SK-N-SH (cell line): ENCODE measurements around the gene MTHFS. TPM values are rescaled to one million over a fixed set of nuclear protein-coding genes. Genes with fewer than 3 reads are reported as not detected.
"Not testable (repeated sequence)": the region's sequence is repeated elsewhere in the genome, so short reads cannot be mapped to it uniquely, and the experiment has no call there.

Experiments used
- CTCF ChIA-PET: fragments of 300-600, 350-600 bp; formaldehyde crosslinking; extraction: SDS; loops from one replicate; lab custom pipeline; 2021; lab: Yijun Ruan, JAX
- POLR2A ChIA-PET: fragments of 350-600 bp; sonication (Branson Sonifier 250); formaldehyde crosslinking; extraction: SDS; loops from one replicate; lab custom pipeline; 2020; ENCODE audit warnings: antibody characterized with exemption, inconsistent platforms; lab: Yijun Ruan, JAX
- DNase-seq: peaks from one replicate; pipeline ENCODE4 v3.0.0; 2012
- H2AFZ ChIP-seq: fragments of 200-600 bp; sonication (generic); 2 replicates; pipeline ENCODE4 v1.8.1; 2016; ENCODE audit warnings: antibody characterized with exemption, mild to moderate bottlenecking, low read depth
- H3F3A ChIP-seq: fragments of 200-600 bp; sonication (generic); replicated peaks from 2 replicates; pipeline ENCODE3; 2016; ENCODE audit warnings: antibody characterized with exemption, mild to moderate bottlenecking; ENCODE audit not compliant: insufficient read depth
- H3K27ac ChIP-seq, 2 experiments: fragments of 200-500 bp in 1 of 2; fragments of 200-600 bp in 1 of 2; sonication (Bioruptor generic) in 1 of 2; sonication (generic), shearing (Covaris generic) in 1 of 2; 2 replicates each; pipeline versions ENCODE4 v1.5.1 to v1.6.1; 2014 to 2016; ENCODE audit warnings: low read depth in 2 of 2, inconsistent platforms in 1 of 2, low read length in 1 of 2, mild to moderate bottlenecking in 1 of 2, mixed read lengths in 1 of 2
- H3K27me3 ChIP-seq: fragments of 200-600 bp; sonication (generic), shearing (Covaris generic); 2 replicates; pipeline ENCODE4 v1.6.1; 2016; ENCODE audit warnings: mixed run types; ENCODE audit not compliant: insufficient read depth
- H3K36me3 ChIP-seq, 2 experiments: fragments of 200-500 bp in 1 of 2; fragments of 200-600 bp in 1 of 2; sonication (Bioruptor generic) in 1 of 2; sonication (generic) in 1 of 2; replicated peaks in 1 of 2; 2 replicates each; pipeline versions ENCODE3 to v1.5.1; 2014 to 2016; ENCODE audit warnings: low read length in 1 of 2, mild to moderate bottlenecking in 1 of 2; ENCODE audit not compliant: insufficient read depth in 2 of 2, control insufficient read depth in 1 of 2
- H3K4me1 ChIP-seq, 2 experiments: fragments of 200-500 bp in 1 of 2; fragments of 200-600 bp in 1 of 2; sonication (Bioruptor generic) in 1 of 2; sonication (generic), shearing (Covaris generic) in 1 of 2; 2 replicates each; pipeline versions ENCODE4 v1.5.1 to v1.6.1; 2014 to 2016; ENCODE audit warnings: low read depth in 1 of 2, low read length in 1 of 2, mixed run types in 1 of 2; ENCODE audit not compliant: insufficient read depth in 2 of 2, control insufficient read depth in 1 of 2
- H3K4me2 ChIP-seq: fragments of 200-600 bp; sonication (generic), shearing (Covaris generic); 2 replicates; pipeline ENCODE4 v1.6.1; 2017; ENCODE audit warnings: mixed run types
- H3K4me3 ChIP-seq, 2 experiments: fragments of 200-500 bp in 1 of 2; fragments of 200-600 bp in 1 of 2; sonication (Bioruptor generic) in 1 of 2; sonication (generic), shearing (Covaris generic) in 1 of 2; 2 replicates each; pipeline versions ENCODE4 v1.5.1 to v1.8.1; 2014 to 2016; ENCODE audit warnings: low read depth in 2 of 2, inconsistent platforms in 1 of 2, low read length in 1 of 2, mild to moderate bottlenecking in 1 of 2, mixed read lengths in 1 of 2, moderate library complexity in 1 of 2
- H3K79me2 ChIP-seq: fragments of 200-600 bp; sonication (generic); 2 replicates; pipeline ENCODE4 v1.8.1; 2017; ENCODE audit warnings: mild to moderate bottlenecking; ENCODE audit not compliant: insufficient read depth
- H3K9ac ChIP-seq: fragments of 200-600 bp; sonication (generic); 2 replicates; pipeline ENCODE4 v1.6.1; 2017; ENCODE audit warnings: mixed run types
- H3K9me2 ChIP-seq: fragments of 200-600 bp; sonication (generic); 2 replicates; pipeline ENCODE4 v1.6.1; 2017; ENCODE audit warnings: mixed run types
- H3K9me3 ChIP-seq: fragments of 200-600 bp; sonication (generic); 2 replicates; pipeline ENCODE4 v1.6.1; 2017; ENCODE audit warnings: mixed run types, mild to moderate bottlenecking, moderate library complexity
- H4K20me1 ChIP-seq: fragments of 200-600 bp; sonication (generic); 2 replicates; pipeline ENCODE4 v1.6.1; 2017; ENCODE audit warnings: mild to moderate bottlenecking, mixed run types; ENCODE audit not compliant: insufficient read depth
- CTCF ChIP-seq: fragments of 200-600 bp; sonication (generic); IDR thresholded peaks from 2 replicates; pipeline ENCODE4 v1.6.1; 2017; ENCODE audit warnings: antibody characterized with exemption, mild to moderate bottlenecking, moderate library complexity
- ELF1 ChIP-seq: IDR thresholded peaks from 2 replicates; pipeline ENCODE4 v1.4.0; 2012
- EZH2phosphoT487 ChIP-seq: fragments of 200-600 bp; sonication (generic); IDR thresholded peaks from 2 replicates; pipeline ENCODE4 v1.6.1; 2017; ENCODE audit warnings: low read depth, mixed run types, mild to moderate bottlenecking, antibody characterized with exemption, moderate library complexity, borderline replicate concordance
- GABPA ChIP-seq: IDR thresholded peaks from 2 replicates; pipeline ENCODE4 v1.4.0; 2012; ENCODE audit warnings: low read depth, mild to moderate bottlenecking
- GATA2 ChIP-seq: sonication (generic); formaldehyde crosslinking; IDR thresholded peaks from 2 replicates; pipeline ENCODE4 v1.5.0; 2020; ENCODE audit warnings: mild to moderate bottlenecking, missing genetic modification reagents
- JUND ChIP-seq: IDR thresholded peaks from 2 replicates; pipeline ENCODE4 v1.4.0; 2012
- MXI1 ChIP-seq: IDR thresholded peaks from 2 replicates; pipeline ENCODE4 v1.6.1; 2012; ENCODE audit warnings: mild to moderate bottlenecking, low read depth, low read length, improper control_type of control experiment
- NFIC ChIP-seq: IDR thresholded peaks from 2 replicates; pipeline ENCODE4 v1.4.0; 2012; ENCODE audit warnings: borderline replicate concordance
- RAD21 ChIP-seq: IDR thresholded peaks from 2 replicates; pipeline ENCODE4 v1.6.1; 2012; ENCODE audit warnings: mild to moderate bottlenecking, low read length
- RCOR1 ChIP-seq: fragments of 150-350 bp; IDR thresholded peaks from 2 replicates; pipeline ENCODE4 v1.6.1; 2017; ENCODE audit warnings: antibody characterized with exemption, low read length
- RXRA ChIP-seq: IDR thresholded peaks from 2 replicates; pipeline ENCODE4 v1.4.0; 2012; ENCODE audit warnings: low read depth, mild to moderate bottlenecking, borderline replicate concordance
- SIN3A ChIP-seq: IDR thresholded peaks from 2 replicates; pipeline ENCODE4 v1.6.1; 2012; ENCODE audit warnings: low read depth, mild to moderate bottlenecking, low read length, moderate library complexity, borderline replicate concordance
- SMC3 ChIP-seq: IDR thresholded peaks from 2 replicates; pipeline ENCODE4 v1.6.1; 2012; ENCODE audit warnings: low read depth, low read length, improper control_type of control experiment
- TAF1 ChIP-seq: IDR thresholded peaks from 2 replicates; pipeline ENCODE4 v1.6.1; 2012; ENCODE audit warnings: low read depth, mild to moderate bottlenecking, low read length, moderate library complexity, borderline replicate concordance
- TEAD4 ChIP-seq: IDR thresholded peaks from 2 replicates; pipeline ENCODE4 v1.4.0; 2012; ENCODE audit warnings: mild to moderate bottlenecking, borderline replicate concordance; ENCODE audit not compliant: insufficient read depth
- USF2 ChIP-seq: fragments of 150-350 bp; IDR thresholded peaks from 2 replicates; pipeline ENCODE4 v1.6.1; 2017; ENCODE audit warnings: antibody characterized with exemption, low read length, low read depth, borderline replicate concordance
- ZBTB33 ChIP-seq: IDR thresholded peaks from 2 replicates; pipeline ENCODE4 v1.4.0; 2012; ENCODE audit warnings: low read depth, borderline replicate concordance
- WGBS: methylation state at CpG from one replicate; pipeline ENCODE4 v1.1.6; 2017; ENCODE audit warnings: low lambda C conversion rate; 5-methylcytosine and 5-hydroxymethylcytosine counted together
- polyA plus RNA-seq, 3 experiments: library from polyadenylated mRNA; depleted of rRNA; stranded (reverse); fragments of >200 nt; gene quantifications; 2 replicates each; pipeline ENCODE4 v1.2.3, GENCODE V29; 2012

Gene MTHFS
- polyA plus RNA-seq, 1 of the 3 experiments (the other 2 are of a cell fraction): 21.9 TPM

- H3K9me3 ChIP-seq: peaks cover 18% of the 10 kb centered on the region
- TF ChIP-seq USF2 (no peak), SIN3A (no peak), RXRA (no peak), ELF1 (no peak), ZBTB33 (no peak), MXI1 (no peak), JUND (no peak), RCOR1 (no peak), NFIC (no peak), GATA2 (CRISPR knock-in tag) (no peak), RAD21 (no peak), TAF1 (no peak), GABPA (no peak), EZH2phosphoT487 (no peak), SMC3 (no peak), CTCF (no peak), TEAD4 (no peak)
- H3F3A ChIP-seq: peaks cover 7% of the 10 kb centered on the region
- H3K27ac ChIP-seq: no peak overlapping the region
- no peaks in the 10 kb centered on the region for H4K20me1 ChIP-seq
- peaks cover 22 to 62% of the 10 kb centered on the region in 2 experiments for H3K36me3 ChIP-seq
- H2AFZ ChIP-seq: no peak overlapping the region
- no peak overlapping the region for H3K4me3 ChIP-seq
- ChIA-PET CTCF (no interaction called here), POLR2A (no interaction called here)
- H3K79me2 ChIP-seq: peaks cover 2% of the 10 kb centered on the region; the same call in 1 of the 2 replicates
- no peaks in the 10 kb centered on the region for H3K9me2 ChIP-seq
- DNase-seq: no peak
- no peak overlapping the region for H3K4me2 ChIP-seq
- no peak overlapping the region for H3K9ac ChIP-seq
- no peaks in the 10 kb centered on the region for H3K27me3 ChIP-seq
- no peaks in the 10 kb centered on the region for H3K4me1 ChIP-seq
Measured at GRCh38 chr15:79914728-79915127, 17.9 kb upstream of the MTHFS start.

- H3K36me3 ChIP-seq: peaks cover 13 to 30% of the 10 kb centered on the region in 2 experiments
- H3K4me1 ChIP-seq, H2AFZ ChIP-seq, H3F3A ChIP-seq, DNase-seq, H4K20me1 ChIP-seq, H3K9me2 ChIP-seq, H3K27me3 ChIP-seq, H3K27ac ChIP-seq, POLR2A ChIA-PET, H3K79me2 ChIP-seq, H3K9ac ChIP-seq, H3K4me2 ChIP-seq, H3K4me3 ChIP-seq, H3K9me3 ChIP-seq, CTCF ChIA-PET: not testable (repeated sequence)
- 94% methylated on average over 4 of the region's 4 CpGs for WGBS
Measured at GRCh38 chr15:79909556-79910335, 12.9 kb upstream of the MTHFS start.
